ENCODE data around the gene CLOCK. TPM values are rescaled to one million over a fixed set of nuclear protein-coding genes. Genes with fewer than 3 reads are reported as not detected.

Gene CLOCK
- total RNA-seq, 1 experiment from 2014 or later = 16.8 TPM

DNA sequence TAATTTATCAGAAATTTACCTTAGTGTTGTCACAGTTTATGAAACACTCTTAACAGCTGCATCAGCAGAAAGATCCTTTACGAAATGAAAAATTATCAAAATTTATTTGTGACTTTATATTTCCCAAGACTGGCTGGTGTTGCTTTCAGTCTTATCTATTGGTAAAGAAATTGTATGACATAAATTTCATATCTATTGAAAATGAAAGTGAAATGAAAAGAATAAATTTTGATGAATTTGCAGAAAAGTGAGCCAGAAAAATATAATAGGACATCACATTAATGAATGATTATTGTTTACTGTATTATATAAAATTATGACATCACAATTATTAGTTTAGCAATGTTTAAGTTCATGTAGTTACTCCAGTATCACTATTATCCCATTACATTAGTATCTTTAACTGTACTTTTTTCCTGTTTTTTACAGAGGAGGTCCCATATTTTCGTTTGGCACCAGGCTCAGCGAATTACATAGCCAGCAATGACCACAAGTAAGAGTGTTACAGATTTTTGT, 164.2 kb downstream of the CLOCK start:
- no peak for DNase-seq (ENCODE audit: low read depth)

- DNase-seq (ENCODE audit: low read depth) = no peak
Observed at GRCh38 chr4:55381502-55381901, 165.2 kb downstream of the CLOCK start.

- no peak for DNase-seq (ENCODE audit: low read depth)
Observed at GRCh38 chr4:55380576-55380975, 166.1 kb downstream of the CLOCK start.

DNA sequence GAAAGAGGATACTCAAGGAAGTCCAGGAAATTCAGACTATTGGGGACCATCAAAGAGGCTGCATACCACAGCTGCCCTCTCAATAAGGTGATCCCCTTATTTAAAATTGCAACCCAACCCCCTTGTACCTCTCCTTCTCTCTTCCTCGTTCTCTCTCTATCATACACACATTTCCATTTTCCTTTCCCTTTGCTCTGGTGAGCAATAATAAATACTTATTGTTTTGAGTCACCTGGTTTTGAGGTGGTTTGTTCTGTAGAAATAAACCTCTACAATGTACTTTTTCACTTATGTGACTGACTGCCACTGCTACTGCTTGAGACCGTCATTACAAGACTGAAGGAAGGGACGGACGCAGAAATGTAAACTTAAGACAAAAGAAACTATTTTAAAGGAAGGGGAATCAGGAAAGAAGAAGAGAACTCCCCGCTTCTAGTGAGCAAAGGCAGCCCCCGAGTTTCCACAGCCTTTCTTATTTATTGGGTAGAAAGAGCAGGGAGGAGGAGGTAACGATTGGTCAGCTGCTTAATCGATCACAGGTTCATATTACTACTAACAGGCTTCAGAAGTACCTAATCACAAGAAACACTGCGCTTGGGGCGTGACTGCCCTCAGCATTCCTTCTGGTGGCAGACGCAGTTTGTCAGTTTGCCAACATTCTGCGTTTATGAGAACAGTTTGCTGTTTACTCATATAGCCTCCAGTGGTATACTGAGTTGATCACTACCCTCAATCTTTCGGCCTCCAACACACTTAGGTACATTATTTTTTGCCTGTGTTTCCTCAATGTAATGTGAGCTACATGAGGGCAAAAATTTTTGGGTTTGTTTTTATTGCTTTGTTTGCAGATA, 167.9 kb downstream of the CLOCK start:
- DNase-seq (ENCODE audit: low read depth) = peak; percentile 74

Other genes with a start within 250 kb of the CLOCK start
- gene SRD5A3, start 200.7 kb downstream of the CLOCK start, total RNA-seq (2014; rRNA removed; shearing (Covaris generic)) = 4.1 and 4.7 TPM in 2 replicates
- gene TMEM165, start 151.0 kb downstream of the CLOCK start, total RNA-seq (2014; rRNA removed; shearing (Covaris generic)) = 132 and 143 TPM in 2 replicates
- gene PDCL2, start 45.3 kb upstream of the CLOCK start, total RNA-seq (2014; rRNA removed; shearing (Covaris generic)) = not detected in 2 replicates
- gene NMU, start 89.4 kb upstream of the CLOCK start, total RNA-seq (2014; rRNA removed; shearing (Covaris generic)) = 5.2 and 9.6 TPM in 2 replicates

Measured in M059J (cell line).